GM19467 (cell line): ENCODE results near the gene NT5DC4.

Experiments
- ATAC-seq: cut with Tn5 transposase; IDR thresholded peaks from one replicate; pipeline ENCODE4 v1.9.1; 2021; ENCODE audit warnings: mild to moderate bottlenecking, moderate library complexity; ENCODE audit not compliant: unreplicated experiment

Gene NT5DC4

GRCh38 chr2:112720785-112721184 lies at the start of gene NT5DC4:
Gene NT5DC4 (plus strand): TSS chr2:112721020. CDS start chr2:112721080, 60 bp downstream.
- ATAC-seq = no peak

- no peak for ATAC-seq
Measured at GRCh38 chr2:112671801-112672200, 49.0 kb upstream of the NT5DC4 start.

- ATAC-seq = no peak
Measured at GRCh38 chr2:112673008-112673407, 47.8 kb upstream of the NT5DC4 start.

GRCh38 chr2:112674229-112674628 lies 46.6 kb upstream of the NT5DC4 start:
- ATAC-seq = no peak

GRCh38 chr2:112679484-112679883 lies 41.3 kb upstream of the NT5DC4 start:
- no peak for ATAC-seq

- no peak for ATAC-seq
Measured at GRCh38 chr2:112680666-112681101, 40.1 kb upstream of the NT5DC4 start.

- no peak for ATAC-seq
Measured at GRCh38 chr2:112682101-112682500, 38.7 kb upstream of the NT5DC4 start.

GRCh38 chr2:112683550-112684414 lies 37.0 kb upstream of the NT5DC4 start:
- ATAC-seq = no peak

- ATAC-seq = no peak
Measured at GRCh38 chr2:112684415-112684775, 36.4 kb upstream of the NT5DC4 start.

GRCh38 chr2:112685271-112685884 lies 35.4 kb upstream of the NT5DC4 start:
- ATAC-seq = no peak

- no peak for ATAC-seq
Measured at GRCh38 chr2:112686348-112687217, 34.2 kb upstream of the NT5DC4 start.

GRCh38 chr2:112687522-112687921 lies 33.3 kb upstream of the NT5DC4 start:
- ATAC-seq = no peak

- ATAC-seq = no peak
Measured at GRCh38 chr2:112688086-112688880, 32.5 kb upstream of the NT5DC4 start.

- ATAC-seq = peak; percentile 47
Measured at GRCh38 chr2:112690853-112691401, 29.9 kb upstream of the NT5DC4 start.

- no peak for ATAC-seq
Measured at GRCh38 chr2:112691881-112692281, 28.9 kb upstream of the NT5DC4 start.

- ATAC-seq = peak; percentile 69
Measured at GRCh38 chr2:112692495-112692911, 28.3 kb upstream of the NT5DC4 start.

GRCh38 chr2:112692918-112693317 lies 27.9 kb upstream of the NT5DC4 start:
- ATAC-seq = no peak

- ATAC-seq = no peak
Measured at GRCh38 chr2:112693596-112693995, 27.2 kb upstream of the NT5DC4 start.

GRCh38 chr2:112694182-112694581 lies 26.6 kb upstream of the NT5DC4 start:
- ATAC-seq = no peak

GRCh38 chr2:112698834-112699515 lies 21.8 kb upstream of the NT5DC4 start:
- no peak for ATAC-seq
